ENCODE results near the gene NOPCHAP1.

DNA sequence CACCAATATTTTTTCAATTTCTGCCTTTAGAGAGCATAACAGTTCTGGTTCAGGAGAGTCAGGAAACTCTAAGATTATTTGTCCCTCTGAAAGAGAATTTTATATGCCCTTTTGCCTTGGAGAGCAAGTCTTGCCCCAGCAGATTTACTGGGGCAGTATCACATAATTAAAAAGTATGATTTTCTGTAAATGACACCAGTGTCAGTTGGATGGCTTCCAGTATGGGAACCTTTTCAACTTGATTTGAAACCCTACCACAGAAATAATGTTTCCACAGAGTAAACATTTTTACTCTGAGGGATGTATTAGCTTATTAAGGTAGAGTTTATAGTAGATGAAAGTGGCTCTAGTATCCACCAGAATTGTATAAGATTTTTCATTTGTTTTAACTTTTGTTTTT lies 15.4 kb downstream of the NOPCHAP1 start:
- TF ChIP-seq CREB1 (IDR thresholded peaks at IDR 0.05) = no peak
- TF ChIP-seq, protein P1, sequence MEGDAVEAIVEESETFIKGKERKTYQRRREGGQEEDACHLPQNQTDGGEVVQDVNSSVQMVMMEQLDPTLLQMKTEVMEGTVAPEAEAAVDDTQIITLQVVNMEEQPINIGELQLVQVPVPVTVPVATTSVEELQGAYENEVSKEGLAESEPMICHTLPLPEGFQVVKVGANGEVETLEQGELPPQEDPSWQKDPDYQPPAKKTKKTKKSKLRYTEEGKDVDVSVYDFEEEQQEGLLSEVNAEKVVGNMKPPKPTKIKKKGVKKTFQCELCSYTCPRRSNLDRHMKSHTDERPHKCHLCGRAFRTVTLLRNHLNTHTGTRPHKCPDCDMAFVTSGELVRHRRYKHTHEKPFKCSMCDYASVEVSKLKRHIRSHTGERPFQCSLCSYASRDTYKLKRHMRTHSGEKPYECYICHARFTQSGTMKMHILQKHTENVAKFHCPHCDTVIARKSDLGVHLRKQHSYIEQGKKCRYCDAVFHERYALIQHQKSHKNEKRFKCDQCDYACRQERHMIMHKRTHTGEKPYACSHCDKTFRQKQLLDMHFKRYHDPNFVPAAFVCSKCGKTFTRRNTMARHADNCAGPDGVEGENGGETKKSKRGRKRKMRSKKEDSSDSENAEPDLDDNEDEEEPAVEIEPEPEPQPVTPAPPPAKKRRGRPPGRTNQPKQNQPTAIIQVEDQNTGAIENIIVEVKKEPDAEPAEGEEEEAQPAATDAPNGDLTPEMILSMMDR (IDR thresholded peaks at IDR 0.05; ENCODE audit: control extremely low read depth in 1 of 3, insufficient read depth in 1 of 3, low read depth in 1 of 3, low read length in 3 of 3) = no peak
- TF ChIP-seq SIX5 (IDR thresholded peaks at IDR 0.05; ENCODE audit: low read depth, low read length) = no peak
- no peak for TF ChIP-seq POLR2AphosphoS5 (IDR thresholded peaks at IDR 0.05; ENCODE audit: low read depth, low read length)
